CD14-positive monocyte (primary cell): ENCODE measurements around the gene PSTPIP1. TPM values are rescaled to one million over a fixed set of nuclear protein-coding genes. Genes with fewer than 3 reads are reported as not detected.

Source experiments
- DNase-seq, 3 donors: peaks; one replicate each; pipeline ENCODE4 v3.0.0-alpha.2; 2011 to 2022
- H2AFZ ChIP-seq: 2 replicates; pipeline ENCODE4 v1.6.0; 2012; ENCODE audit warnings: mild to moderate bottlenecking, low read depth, low read length, inconsistent platforms; ENCODE audit not compliant: insufficient read depth, poor library complexity, severe bottlenecking
- H3K27ac ChIP-seq, 2 donors: 1 replicate in 1 of 2; 2 replicates in 1 of 2; pipeline ENCODE4 v1.5.1; 2012 to 2013; ENCODE audit warnings: low read length in 2 of 2, control low read depth in 1 of 2, inconsistent platforms in 1 of 2, low read depth in 1 of 2, mild to moderate bottlenecking in 1 of 2
- H3K27me3 ChIP-seq, 2 donors: one replicate each; pipeline versions ENCODE4 v1.6.0 to v1.6.1; 2011 to 2013; ENCODE audit warnings: low read length in 2 of 2; ENCODE audit not compliant: control insufficient read depth in 2 of 2, insufficient read depth in 2 of 2
- H3K36me3 ChIP-seq, 2 donors: replicated peaks in 1 of 2; 1 replicate in 1 of 2; 2 replicates in 1 of 2; pipeline versions ENCODE4 v1.5.1 to v1.6.1; 2012 to 2013; ENCODE audit warnings: low read length in 2 of 2, control low read depth in 1 of 2, inconsistent platforms in 1 of 2, mild to moderate bottlenecking in 1 of 2; ENCODE audit not compliant: insufficient read depth in 2 of 2, control insufficient read depth in 1 of 2
- H3K4me1 ChIP-seq, 2 donors: 1 replicate in 1 of 2; 2 replicates in 1 of 2; pipeline versions ENCODE4 v1.5.1 to v1.6.1; 2012 to 2013; ENCODE audit warnings: low read length in 2 of 2, control low read depth in 1 of 2, inconsistent platforms in 1 of 2, mild to moderate bottlenecking in 1 of 2, moderate library complexity in 1 of 2; ENCODE audit not compliant: insufficient read depth in 2 of 2, control insufficient read depth in 1 of 2
- H3K4me2 ChIP-seq: replicated peaks from 2 replicates; pipeline ENCODE3; 2012; ENCODE audit warnings: low read length, moderate library complexity, mild to moderate bottlenecking; ENCODE audit not compliant: poor library complexity, severe bottlenecking; ENCODE audit errors: extremely low read depth
- H3K4me3 ChIP-seq, 3 experiments: fragments of 200-600 bp in 1 of 3; sonication (generic) in 1 of 3; replicated peaks in 1 of 3; 1 replicate in 2 of 3; 2 replicates in 1 of 3; pipeline ENCODE4 v1.5.1; 2011 to 2013; ENCODE audit warnings: low read length in 3 of 3, mild to moderate bottlenecking in 3 of 3, control low read depth in 2 of 3, low read depth in 2 of 3, inconsistent platforms in 1 of 3, moderate library complexity in 1 of 3
- H3K79me2 ChIP-seq: 2 replicates; pipeline ENCODE4 v1.6.0; 2012; ENCODE audit warnings: mild to moderate bottlenecking, control low read depth, inconsistent platforms, low read length, moderate library complexity; ENCODE audit not compliant: insufficient read depth
- H3K9ac ChIP-seq: 2 replicates; pipeline ENCODE4 v1.6.0; 2017; ENCODE audit warnings: low read length, mild to moderate bottlenecking; ENCODE audit not compliant: insufficient read depth, poor library complexity, severe bottlenecking
- H3K9me3 ChIP-seq, 2 donors: replicated peaks in 1 of 2; 1 replicate in 1 of 2; 2 replicates in 1 of 2; pipeline versions ENCODE4 v1.5.1 to v1.6.1; 2012 to 2013; ENCODE audit warnings: low read length in 2 of 2, control low read depth in 1 of 2; ENCODE audit not compliant: control insufficient read depth in 1 of 2, insufficient read depth in 1 of 2
- H4K20me1 ChIP-seq: 2 replicates; pipeline ENCODE4 v1.6.0; 2012; ENCODE audit warnings: mild to moderate bottlenecking, low read length, control low read depth, moderate library complexity; ENCODE audit not compliant: insufficient read depth
- H3K27ac Mint-ChIP-seq, 7 donors: one replicate each; pipeline ENCODE4 v1.8.0; 2020; ENCODE audit warnings: mild to moderate bottlenecking in 7 of 7, mixed read lengths in 7 of 7, moderate library complexity in 6 of 7, inconsistent platforms in 2 of 7
- H3K27me3 Mint-ChIP-seq, 3 donors: one replicate each; pipeline ENCODE4 v1.8.0; 2021 to 2022; ENCODE audit warnings: low read depth in 3 of 3, mild to moderate bottlenecking in 3 of 3, mixed read lengths in 3 of 3, moderate library complexity in 3 of 3, inconsistent platforms in 1 of 3
- H3K36me3 Mint-ChIP-seq, 2 donors: one replicate each; pipeline ENCODE4 v1.8.0; 2020; ENCODE audit warnings: mixed read lengths in 2 of 2, inconsistent platforms in 1 of 2, mild to moderate bottlenecking in 1 of 2
- H3K4me1 Mint-ChIP-seq: one replicate; pipeline ENCODE4 v1.8.0; 2020; ENCODE audit warnings: mild to moderate bottlenecking, mixed read lengths
- H3K4me3 Mint-ChIP-seq, 2 donors: one replicate each; pipeline ENCODE4 v1.8.0; 2020; ENCODE audit warnings: mild to moderate bottlenecking in 2 of 2, mixed read lengths in 2 of 2, moderate library complexity in 1 of 2
- H3K9me3 Mint-ChIP-seq, 7 donors: one replicate each; pipeline ENCODE4 v1.8.0; 2020 to 2022; ENCODE audit warnings: mixed read lengths in 7 of 7, mild to moderate bottlenecking in 6 of 7, moderate library complexity in 6 of 7, inconsistent platforms in 2 of 7
- WGBS: methylation state at CpG from one replicate; pipeline ENCODE4 v1.1.5; 2013; ENCODE audit warnings: missing lambda C conversion rate; ENCODE audit not compliant: insufficient coverage; 5-methylcytosine and 5-hydroxymethylcytosine counted together
- intact Hi-C, 2 donors: fragments of 100-400 bp; cut with micrococcal nuclease; formaldehyde crosslinking; loops; one replicate each; pipeline versions ENCODE4 v1.15.0 to v1.15.1; 2023
- polyA plus RNA-seq, 3 donors: library from polyadenylated mRNA; depleted of rRNA in 1 of 3; unstranded in 2 of 3; stranded (reverse) in 1 of 3; fragments of 300-500 nt in 2 of 3; fragments of >200 nt in 1 of 3; fragmentation: Illumina TruSeq in 2 of 3; gene quantifications; 1 replicate in 2 of 3; 2 replicates in 1 of 3; pipeline ENCODE4 v1.2.3, GENCODE V29; 2012 to 2021
- TF ChIP-seq, protein P1 (sequence below): fragments of 200-600 bp; IDR thresholded peaks from one replicate; pipeline ENCODE4 v1.8.0; 2022; ENCODE audit warnings: antibody characterized with exemption, mild to moderate bottlenecking

Gene PSTPIP1
- polyA plus RNA-seq, 3 donors, result 85.9 to 183 (median 86.8) TPM

DNA sequence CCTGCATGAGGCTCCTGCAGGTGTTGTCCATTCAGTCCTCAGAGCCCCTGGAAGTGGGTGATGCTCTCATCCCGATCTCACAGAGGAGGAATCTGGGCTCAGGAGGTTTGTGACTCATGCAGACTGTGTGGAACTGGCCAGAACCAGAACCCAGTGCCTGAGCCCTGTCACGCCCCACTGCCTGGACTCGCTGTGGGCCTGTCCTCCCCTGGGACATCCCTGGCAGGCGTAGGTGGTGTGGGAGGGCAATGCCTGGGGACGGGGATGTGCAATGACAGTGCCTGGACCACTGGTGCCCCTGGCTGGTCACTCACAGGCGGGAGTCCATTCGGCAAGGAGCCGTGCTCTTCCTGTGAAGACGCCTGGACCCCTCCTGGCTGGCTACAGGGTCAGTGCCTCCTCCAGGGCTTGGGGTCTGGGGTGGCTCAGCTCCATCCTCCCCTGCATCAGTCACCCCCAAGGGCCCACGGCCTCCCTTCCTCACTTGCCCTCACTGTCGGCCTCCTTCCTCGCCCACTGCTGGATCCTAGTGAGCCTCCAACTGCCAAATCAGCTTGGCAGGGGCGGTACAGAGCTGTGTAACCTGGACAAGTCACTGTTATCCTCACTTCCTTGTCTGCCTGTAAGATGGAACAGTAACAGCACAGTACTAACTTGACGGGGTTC lies 14.9 kb downstream of the PSTPIP1 start:
- Histone ChIP-seq H3K4me2 (no peak overlapping the region), H3K4me3 (no peak overlapping the region), H3K9me3 (no peaks in the 10 kb centered on the region), H3K36me3 (peaks cover 34 to 51% of the 10 kb centered on the region in 2 donors), H3K27ac (peak overlapping the region; percentile 38 to 66), H3K9ac (no peak overlapping the region), H3K4me1 (peaks cover 64 to 87% of the 10 kb centered on the region in 2 donors), H3K27me3 (no peaks in the 10 kb centered on the region), H2AFZ (no peak overlapping the region), H3K79me2 (peaks cover 100% of the 10 kb centered on the region), H4K20me1 (peaks cover 100% of the 10 kb centered on the region)
- TF ChIP-seq, protein P1, sequence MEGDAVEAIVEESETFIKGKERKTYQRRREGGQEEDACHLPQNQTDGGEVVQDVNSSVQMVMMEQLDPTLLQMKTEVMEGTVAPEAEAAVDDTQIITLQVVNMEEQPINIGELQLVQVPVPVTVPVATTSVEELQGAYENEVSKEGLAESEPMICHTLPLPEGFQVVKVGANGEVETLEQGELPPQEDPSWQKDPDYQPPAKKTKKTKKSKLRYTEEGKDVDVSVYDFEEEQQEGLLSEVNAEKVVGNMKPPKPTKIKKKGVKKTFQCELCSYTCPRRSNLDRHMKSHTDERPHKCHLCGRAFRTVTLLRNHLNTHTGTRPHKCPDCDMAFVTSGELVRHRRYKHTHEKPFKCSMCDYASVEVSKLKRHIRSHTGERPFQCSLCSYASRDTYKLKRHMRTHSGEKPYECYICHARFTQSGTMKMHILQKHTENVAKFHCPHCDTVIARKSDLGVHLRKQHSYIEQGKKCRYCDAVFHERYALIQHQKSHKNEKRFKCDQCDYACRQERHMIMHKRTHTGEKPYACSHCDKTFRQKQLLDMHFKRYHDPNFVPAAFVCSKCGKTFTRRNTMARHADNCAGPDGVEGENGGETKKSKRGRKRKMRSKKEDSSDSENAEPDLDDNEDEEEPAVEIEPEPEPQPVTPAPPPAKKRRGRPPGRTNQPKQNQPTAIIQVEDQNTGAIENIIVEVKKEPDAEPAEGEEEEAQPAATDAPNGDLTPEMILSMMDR, result no peak
- no peaks in the 10 kb centered on the region for H3K9me3 Mint-ChIP-seq
- H3K27ac Mint-ChIP-seq, result peak overlapping the region in 6 of 7 donors; percentile 51 to 90 (median 85)
- peaks cover 31 to 65% of the 10 kb centered on the region in 2 donors for H3K36me3 Mint-ChIP-seq
- peaks cover 84% of the 10 kb centered on the region for H3K4me1 Mint-ChIP-seq
- intact Hi-C loops, result no loop called here
- no peak overlapping the region for H3K4me3 Mint-ChIP-seq
- peaks cover 0 to 2% (median 0%) of the 10 kb centered on the region in 3 donors for H3K27me3 Mint-ChIP-seq
- 88% methylated on average over 14 of the region's 14 CpGs for WGBS
- no peak for DNase-seq

DNA sequence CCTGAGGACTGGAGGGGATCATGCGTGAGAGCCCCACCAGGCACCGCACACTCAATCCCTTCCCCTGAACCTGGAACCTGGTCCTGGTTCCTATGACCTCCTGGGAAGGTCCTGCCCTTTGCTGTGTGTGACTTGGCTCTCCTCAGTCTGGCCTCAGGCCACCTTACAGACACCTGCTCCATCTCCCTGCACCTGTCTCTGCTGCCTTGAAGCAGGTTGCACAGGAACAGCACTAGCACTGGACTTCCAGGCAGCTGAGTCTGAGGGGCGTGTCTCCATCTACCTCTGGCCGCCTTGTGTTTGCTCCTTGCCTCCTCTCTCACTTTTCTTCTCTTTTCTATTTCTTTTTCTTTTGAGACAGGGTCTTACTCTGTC lies 15.4 kb downstream of the PSTPIP1 start:
- TF ChIP-seq, protein P1, result no peak
- H3K9me3 Mint-ChIP-seq, result no peaks in the 10 kb centered on the region
- Histone ChIP-seq H3K9ac (no peak overlapping the region), H3K36me3 (peaks cover 34 to 51% of the 10 kb centered on the region in 2 donors), H3K9me3 (no peaks in the 10 kb centered on the region), H3K79me2 (peaks cover 100% of the 10 kb centered on the region), H4K20me1 (peaks cover 100% of the 10 kb centered on the region), H3K27ac (peak overlapping the region; percentile 38 to 66), H2AFZ (no peak overlapping the region), H3K4me1 (peaks cover 64 to 87% of the 10 kb centered on the region in 2 donors), H3K4me3 (no peak overlapping the region), H3K4me2 (no peak overlapping the region), H3K27me3 (no peaks in the 10 kb centered on the region)
- peak overlapping the region in 6 of 7 donors; percentile 51 to 90 (median 85) for H3K27ac Mint-ChIP-seq
- H3K36me3 Mint-ChIP-seq, result peaks cover 34 to 70% of the 10 kb centered on the region in 2 donors
- H3K4me3 Mint-ChIP-seq, result no peak overlapping the region
- intact Hi-C loops, result no loop called here
- peaks cover 87% of the 10 kb centered on the region for H3K4me1 Mint-ChIP-seq
- peaks cover 0 to 2% (median 0%) of the 10 kb centered on the region in 3 donors for H3K27me3 Mint-ChIP-seq
- 89% methylated on average over 4 of the region's 4 CpGs for WGBS
- no peak for DNase-seq
